ENCODE data around the gene UBAC2. TPM values are rescaled to one million over a fixed set of nuclear protein-coding genes. Genes with fewer than 3 reads are reported as not detected.

UBAC2 gene
- total and polyA plus RNA-seq, 2 donors (not counting 3 experiments of a cell fraction or from before 2014, with no cell fraction given): 45.7 to 54.4 TPM

DNA sequence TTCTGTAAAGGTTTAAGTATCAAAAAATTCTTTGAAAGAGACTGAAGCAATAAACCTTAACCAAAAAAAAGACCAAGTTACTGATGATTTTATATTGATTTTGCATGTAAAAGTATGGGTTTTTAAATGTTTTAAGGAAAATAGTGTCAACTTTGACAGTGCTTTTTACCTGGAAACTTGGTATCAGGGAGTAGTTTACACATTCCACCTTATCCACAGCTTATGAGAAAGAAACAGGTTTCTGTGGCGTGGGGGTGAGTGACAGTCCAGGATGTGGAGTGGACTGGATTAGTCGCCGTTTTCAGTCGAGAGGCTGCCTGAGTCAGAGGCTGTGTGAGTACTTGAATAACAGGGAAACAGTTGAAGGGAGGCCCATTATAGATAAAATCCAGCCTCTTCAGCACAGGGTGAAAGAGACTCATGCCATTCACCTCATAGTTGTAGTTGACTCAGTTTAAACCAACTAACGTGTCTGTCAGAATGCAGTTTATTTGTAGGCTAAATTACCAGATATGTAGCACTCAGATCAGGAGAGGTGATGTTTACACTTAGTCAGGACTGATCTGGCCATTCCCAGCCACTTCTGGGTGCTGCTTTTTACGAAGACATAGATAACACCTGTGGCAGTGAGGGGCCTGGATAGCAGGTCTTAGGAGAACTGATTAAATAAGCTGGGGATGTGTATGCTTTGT lies 107.1 kb downstream of the UBAC2 start:
- H4K20me1 ChIP-seq (replicated peaks; ENCODE audit: control insufficient read depth, extremely low read depth, insufficient read depth, low read length): no peaks in the 10 kb centered on the region
- H3K27ac ChIP-seq (ENCODE audit: insufficient read depth, low read depth, low read length): peak overlapping the region; percentile 79
- no peak overlapping the region for H2AFZ ChIP-seq (ENCODE audit: low read depth, low read length)
- no peaks in the 10 kb centered on the region for H3K9me3 ChIP-seq (replicated peaks; ENCODE audit: control insufficient read depth, insufficient read depth, low read length)
- H3K9me1 ChIP-seq (replicated peaks; ENCODE audit: control insufficient read depth, extremely low read depth, insufficient read depth, low read length): no peaks in the 10 kb centered on the region
- BruUV-seq (replicated peaks): no TSS peak
- H3K27me3 ChIP-seq (ENCODE audit: control insufficient read depth in 2 of 2, insufficient read depth in 2 of 2, low read length in 2 of 2): no peaks in the 10 kb centered on the region
- no peaks in the 10 kb centered on the region for H3K79me2 ChIP-seq (ENCODE audit: control insufficient read depth, insufficient read depth, low read length)
- dilution Hi-C loops (cut with MboI; ENCODE audit: extremely low pct_ligation_motif_present, low sequenced_read_pairs) (no loop called here), intact Hi-C loops (cut with micrococcal nuclease) (no loop called here)
- H3K36me3 ChIP-seq (ENCODE audit: control insufficient read depth in 2 of 2, extremely low read depth in 1 of 2, insufficient read depth in 2 of 2, low read length in 2 of 2): no peaks in the 10 kb centered on the region
- peak overlapping the region; percentile 44 for H3K9ac ChIP-seq (replicated peaks; ENCODE audit: extremely low read depth, insufficient read depth, low read length)
- TF ChIP-seq MYC (IDR thresholded peaks at IDR 0.05; ENCODE audit: low read depth, low read length) (no peak), POLR2A (IDR thresholded peaks at IDR 0.05; ENCODE audit: low read depth, low read length) (no peak), FOS (IDR thresholded peaks at IDR 0.05; ENCODE audit: borderline replicate concordance, insufficient read depth, low read length) (peak; percentile 20), POLR2AphosphoS5 (IDR thresholded peaks at IDR 0.05; ENCODE audit: insufficient read depth, low read depth, low read length) (no peak), JUN (IDR thresholded peaks at IDR 0.05; ENCODE audit: borderline replicate concordance, insufficient read depth, insufficient read length, low read depth) (no peak), GATA2 (IDR thresholded peaks at IDR 0.05; ENCODE audit: insufficient read depth, insufficient read length, low read depth, low read length) (no peak), EZH2 (IDR thresholded peaks at IDR 0.05; ENCODE audit: borderline replicate concordance, low read depth, low read length, severe bottlenecking) (no peak)
- TF ChIP-seq, protein P1, sequence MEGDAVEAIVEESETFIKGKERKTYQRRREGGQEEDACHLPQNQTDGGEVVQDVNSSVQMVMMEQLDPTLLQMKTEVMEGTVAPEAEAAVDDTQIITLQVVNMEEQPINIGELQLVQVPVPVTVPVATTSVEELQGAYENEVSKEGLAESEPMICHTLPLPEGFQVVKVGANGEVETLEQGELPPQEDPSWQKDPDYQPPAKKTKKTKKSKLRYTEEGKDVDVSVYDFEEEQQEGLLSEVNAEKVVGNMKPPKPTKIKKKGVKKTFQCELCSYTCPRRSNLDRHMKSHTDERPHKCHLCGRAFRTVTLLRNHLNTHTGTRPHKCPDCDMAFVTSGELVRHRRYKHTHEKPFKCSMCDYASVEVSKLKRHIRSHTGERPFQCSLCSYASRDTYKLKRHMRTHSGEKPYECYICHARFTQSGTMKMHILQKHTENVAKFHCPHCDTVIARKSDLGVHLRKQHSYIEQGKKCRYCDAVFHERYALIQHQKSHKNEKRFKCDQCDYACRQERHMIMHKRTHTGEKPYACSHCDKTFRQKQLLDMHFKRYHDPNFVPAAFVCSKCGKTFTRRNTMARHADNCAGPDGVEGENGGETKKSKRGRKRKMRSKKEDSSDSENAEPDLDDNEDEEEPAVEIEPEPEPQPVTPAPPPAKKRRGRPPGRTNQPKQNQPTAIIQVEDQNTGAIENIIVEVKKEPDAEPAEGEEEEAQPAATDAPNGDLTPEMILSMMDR (IDR thresholded peaks at IDR 0.05; ENCODE audit: extremely low read depth in 1 of 2, insufficient read depth in 1 of 2, low read depth in 1 of 2, low read length in 2 of 2): no peak
- TF ChIP-seq, protein P2, sequence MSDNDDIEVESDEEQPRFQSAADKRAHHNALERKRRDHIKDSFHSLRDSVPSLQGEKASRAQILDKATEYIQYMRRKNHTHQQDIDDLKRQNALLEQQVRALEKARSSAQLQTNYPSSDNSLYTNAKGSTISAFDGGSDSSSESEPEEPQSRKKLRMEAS (IDR thresholded peaks at IDR 0.05; ENCODE audit: insufficient read depth, insufficient read length): no peak
- H3K4me3 ChIP-seq (replicated peaks in 1 of 3; ENCODE audit: insufficient read depth in 1 of 3, low read depth in 1 of 3, low read length in 3 of 3): no peak overlapping the region
- ChIA-PET POLR2A (no interaction called here), CTCF (interaction anchor here (1.1 to 1.6 kb wide), 4 partner anchors 37 to 80 kb away, joined by 3 to 4 read pairs (median 4); no protein-coding TSS in a partner anchor)
- peak; percentile 84 for DNase-seq (ENCODE audit: low read depth, low spot score)
- peak overlapping the region; percentile 33 for H3K4me2 ChIP-seq (ENCODE audit: insufficient read depth, low read length)
- peaks cover 17% of the 10 kb centered on the region for H3K4me1 ChIP-seq (ENCODE audit: control insufficient read depth, extremely low read depth, insufficient read depth, low read length)
- FAIRE-seq: peak; percentile 77
